Neuronal stem cell (in vitro differentiated cells): ENCODE results near the gene MAML2.

ENCODE experiments used
- DNase-seq: peaks from one replicate; pipeline ENCODE4 v3.0.0-alpha.2; 2013; ENCODE audit warnings: low spot score
- H2AFZ ChIP-seq: one replicate; pipeline ENCODE4 v1.6.1; 2013; ENCODE audit warnings: mild to moderate bottlenecking, low read length, inconsistent platforms
- H2AK5ac ChIP-seq: 2 replicates; pipeline ENCODE4 v1.6.1; 2013; ENCODE audit warnings: low read depth, mild to moderate bottlenecking, inconsistent platforms, low read length, moderate library complexity, mixed read lengths
- H2BK120ac ChIP-seq: 2 replicates; pipeline ENCODE4 v1.6.1; 2013; ENCODE audit warnings: low read depth, mild to moderate bottlenecking, inconsistent platforms, low read length, moderate library complexity, mixed read lengths
- H2BK12ac ChIP-seq: one replicate; pipeline ENCODE4 v1.6.1; 2013; ENCODE audit warnings: low read length, inconsistent platforms
- H2BK15ac ChIP-seq: 2 replicates; pipeline ENCODE4 v1.6.1; 2013; ENCODE audit warnings: mild to moderate bottlenecking, low read length, inconsistent platforms, mixed read lengths
- H2BK5ac ChIP-seq: one replicate; pipeline ENCODE4 v1.6.1; 2013; ENCODE audit warnings: inconsistent platforms, mild to moderate bottlenecking, low read length, moderate library complexity
- H3K14ac ChIP-seq: one replicate; pipeline ENCODE4 v1.6.1; 2013; ENCODE audit warnings: low read length, inconsistent platforms
- H3K18ac ChIP-seq: 2 replicates; pipeline ENCODE4 v1.6.1; 2013; ENCODE audit warnings: low read length, inconsistent platforms
- H3K23ac ChIP-seq: 2 replicates; pipeline ENCODE4 v1.6.1; 2013; ENCODE audit warnings: low read depth, mild to moderate bottlenecking, mixed read lengths, low read length, inconsistent platforms; ENCODE audit not compliant: poor library complexity
- H3K27ac ChIP-seq: replicated peaks from 3 replicates; pipeline ENCODE4 v1.5.1; 2013; ENCODE audit warnings: low read length, inconsistent platforms
- H3K27me3 ChIP-seq, 3 experiments: 2 replicates each; pipeline ENCODE4 v1.6.1; 2013; ENCODE audit warnings: low read length in 3 of 3, mild to moderate bottlenecking in 2 of 3, inconsistent platforms in 1 of 3, low read depth in 1 of 3, mixed read lengths in 1 of 3, moderate library complexity in 1 of 3; ENCODE audit not compliant: control insufficient read depth in 3 of 3, insufficient read depth in 3 of 3
- H3K36me3 ChIP-seq, 2 donors: replicated peaks in 1 of 2; 2 replicates each; pipeline ENCODE4 v1.6.1; 2013; ENCODE audit warnings: low read length in 2 of 2; ENCODE audit not compliant: control insufficient read depth in 2 of 2, insufficient read depth in 2 of 2
- H3K4ac ChIP-seq: 2 replicates; pipeline ENCODE4 v1.6.1; 2013; ENCODE audit warnings: inconsistent platforms, mild to moderate bottlenecking, low read length, moderate library complexity
- H3K4me1 ChIP-seq, 2 donors: 1 replicate in 1 of 2; 2 replicates in 1 of 2; pipeline ENCODE4 v1.6.1; 2013; ENCODE audit warnings: low read length in 2 of 2, low read depth in 1 of 2; ENCODE audit not compliant: control insufficient read depth in 2 of 2, insufficient read depth in 1 of 2
- H3K4me2 ChIP-seq: one replicate; pipeline ENCODE4 v1.6.1; 2013; ENCODE audit warnings: mild to moderate bottlenecking, low read length, inconsistent platforms; ENCODE audit not compliant: insufficient read depth, poor library complexity, severe bottlenecking
- H3K4me3 ChIP-seq, 2 donors: 2 replicates each; pipeline ENCODE4 v1.5.1; 2013; ENCODE audit warnings: low read length in 2 of 2, mild to moderate bottlenecking in 2 of 2, inconsistent platforms in 1 of 2, moderate library complexity in 1 of 2
- H3K79me1 ChIP-seq: one replicate; pipeline ENCODE4 v1.6.1; 2013; ENCODE audit warnings: low read depth, mild to moderate bottlenecking, inconsistent platforms, low read length, moderate library complexity
- H3K9ac ChIP-seq: one replicate; pipeline ENCODE4 v1.6.1; 2013; ENCODE audit warnings: mild to moderate bottlenecking, low read depth, low read length, inconsistent platforms; ENCODE audit not compliant: poor library complexity
- H3K9me3 ChIP-seq, 2 donors: replicated peaks in 1 of 2; 2 replicates each; pipeline versions ENCODE3 to v1.6.1; 2013; ENCODE audit warnings: low read length in 2 of 2, mild to moderate bottlenecking in 2 of 2, inconsistent platforms in 1 of 2, low read depth in 1 of 2, mixed read lengths in 1 of 2, moderate library complexity in 1 of 2; ENCODE audit not compliant: control insufficient read depth in 2 of 2, insufficient read depth in 1 of 2
- H4K8ac ChIP-seq: one replicate; pipeline ENCODE4 v1.6.1; 2013; ENCODE audit warnings: low read depth, mild to moderate bottlenecking, inconsistent platforms, low read length, moderate library complexity
- H4K91ac ChIP-seq: one replicate; pipeline ENCODE4 v1.6.1; 2013; ENCODE audit warnings: low read length, low read depth, mild to moderate bottlenecking, inconsistent platforms; ENCODE audit not compliant: poor library complexity
- WGBS, 2 donors: extraction: QIAGEN DNeasy Blood & Tissue Kit; methylation state at CpG; one replicate each; pipeline ENCODE4 v1.1.7; 2013; ENCODE audit warnings: missing lambda C conversion rate in 2 of 2, mixed read lengths in 1 of 2; ENCODE audit not compliant: insufficient read length in 2 of 2, insufficient replicate concordance in 1 of 2; ENCODE audit errors: extremely low coverage in 2 of 2; 5-methylcytosine and 5-hydroxymethylcytosine counted together

The MAML2 gene

DNA sequence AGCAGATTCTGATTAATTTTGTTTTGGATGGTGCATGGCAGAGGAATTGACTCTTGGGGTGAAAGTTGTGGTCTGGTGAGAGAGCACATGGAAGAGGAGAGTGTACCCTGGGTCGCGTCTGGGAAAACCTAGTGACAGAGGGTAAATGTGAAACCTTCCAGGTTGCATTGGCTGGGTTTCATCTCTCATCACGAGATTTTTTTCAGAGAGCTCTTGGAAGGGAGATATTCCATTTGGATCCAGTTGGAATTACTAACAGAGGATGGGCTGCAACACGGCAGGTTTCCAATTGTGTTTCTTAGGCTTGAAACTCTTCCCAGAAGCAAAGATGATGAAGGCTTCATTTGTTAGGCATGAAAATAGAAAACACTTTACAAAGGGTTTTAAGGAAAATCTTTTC is 309.4 kb downstream of the MAML2 start:
- no peak overlapping the region for H2AFZ ChIP-seq
- H3K4me3 ChIP-seq: no peak overlapping the region
- peaks cover 0 to 20% of the 10 kb centered on the region in 2 donors for H3K4me1 ChIP-seq
- H4K8ac ChIP-seq: no peak overlapping the region
- H2BK120ac ChIP-seq: no peak overlapping the region
- H3K36me3 ChIP-seq: no peaks in the 10 kb centered on the region
- H3K27ac ChIP-seq: no peak overlapping the region
- DNase-seq: no peak
- no peak overlapping the region for H3K18ac ChIP-seq
- no peak overlapping the region for H3K4me2 ChIP-seq
- no CpG with 5 or more reads among the region's 4 CpGs for WGBS, 2 donors
- no peak overlapping the region for H3K4ac ChIP-seq
- no peak overlapping the region for H2BK12ac ChIP-seq
- H3K27me3 ChIP-seq: no peaks in the 10 kb centered on the region
- no peak overlapping the region for H3K9ac ChIP-seq
- no peak overlapping the region for H2BK15ac ChIP-seq
- no peak overlapping the region for H3K23ac ChIP-seq
- H3K9me3 ChIP-seq: no peaks in the 10 kb centered on the region
- no peak overlapping the region for H4K91ac ChIP-seq
- H3K14ac ChIP-seq: no peak overlapping the region
- no peaks in the 10 kb centered on the region for H3K79me1 ChIP-seq
- no peak overlapping the region for H2BK5ac ChIP-seq
- H2AK5ac ChIP-seq: no peak overlapping the region

DNA sequence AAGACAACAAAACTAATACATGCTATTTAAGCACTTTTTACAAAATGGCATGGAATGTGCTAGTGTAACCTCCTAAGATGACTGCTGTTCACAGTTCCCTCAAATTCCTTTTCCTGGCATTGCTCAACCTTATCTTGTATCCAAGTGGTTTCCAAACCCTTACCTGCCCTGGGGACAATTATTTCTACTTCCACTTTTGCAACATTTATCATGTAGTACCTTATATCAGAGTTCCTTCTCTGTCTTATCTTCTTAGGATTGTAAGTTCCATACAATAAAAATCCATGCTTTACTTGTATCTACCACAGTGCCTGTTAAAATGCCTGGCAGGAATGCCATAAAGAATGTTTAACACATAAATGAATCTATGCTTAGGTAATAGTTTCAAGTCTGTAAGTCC is 309.9 kb downstream of the MAML2 start:
- H2BK15ac ChIP-seq: no peak overlapping the region

DNA sequence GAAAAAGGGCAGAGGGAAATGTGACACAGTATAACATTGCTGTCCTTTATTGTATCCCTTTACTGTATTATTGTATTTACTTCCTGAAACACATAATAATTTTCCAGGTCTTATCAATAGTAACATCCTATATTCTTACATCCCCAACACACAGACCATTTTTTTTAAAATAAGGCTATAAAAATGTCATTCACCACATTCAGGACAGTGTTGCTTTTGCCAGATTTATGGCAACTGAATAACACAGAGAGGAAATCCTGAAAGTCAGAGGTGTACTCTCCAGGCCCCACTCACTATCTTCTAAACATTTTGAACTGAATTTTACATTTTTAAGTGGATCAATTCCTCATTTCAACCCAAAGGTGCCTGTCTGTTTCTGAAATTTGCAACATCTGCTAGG is 314.2 kb downstream of the MAML2 start:
- Histone ChIP-seq H3K4me3 (no peak overlapping the region), H2BK12ac (no peak overlapping the region), H4K91ac (no peak overlapping the region), H2AK5ac (no peak overlapping the region), H3K4me2 (no peak overlapping the region), H3K23ac (no peak overlapping the region), H2BK15ac (no peak overlapping the region), H3K79me1 (no peaks in the 10 kb centered on the region), H2BK5ac (no peak overlapping the region), H3K9me3 (no peaks in the 10 kb centered on the region), H3K4ac (no peak overlapping the region), H2AFZ (no peak overlapping the region), H3K4me1 (no peaks in the 10 kb centered on the region), H3K14ac (no peak overlapping the region), H4K8ac (no peak overlapping the region), H3K9ac (no peak overlapping the region), H2BK120ac (no peak overlapping the region), H3K27me3 (no peaks in the 10 kb centered on the region), H3K36me3 (no peaks in the 10 kb centered on the region), H3K18ac (no peak overlapping the region), H3K27ac (no peak overlapping the region)
- no peak for DNase-seq

More for the DNA sequence above, 309.9 kb downstream of the MAML2 start:
- Histone ChIP-seq H3K4me1 (peaks cover 0 to 20% of the 10 kb centered on the region in 2 donors), H3K36me3 (no peaks in the 10 kb centered on the region), H3K23ac (no peak overlapping the region), H3K14ac (no peak overlapping the region), H2AFZ (no peak overlapping the region), H2AK5ac (no peak overlapping the region), H3K27me3 (no peaks in the 10 kb centered on the region), H4K91ac (no peak overlapping the region), H2BK12ac (no peak overlapping the region), H3K4ac (no peak overlapping the region), H3K9me3 (no peaks in the 10 kb centered on the region), H3K27ac (no peak overlapping the region), H3K79me1 (no peaks in the 10 kb centered on the region), H3K18ac (no peak overlapping the region), H2BK5ac (no peak overlapping the region), H4K8ac (no peak overlapping the region), H2BK120ac (no peak overlapping the region), H3K4me2 (no peak overlapping the region), H3K4me3 (no peak overlapping the region), H3K9ac (no peak overlapping the region)
- DNase-seq: no peak

DNA sequence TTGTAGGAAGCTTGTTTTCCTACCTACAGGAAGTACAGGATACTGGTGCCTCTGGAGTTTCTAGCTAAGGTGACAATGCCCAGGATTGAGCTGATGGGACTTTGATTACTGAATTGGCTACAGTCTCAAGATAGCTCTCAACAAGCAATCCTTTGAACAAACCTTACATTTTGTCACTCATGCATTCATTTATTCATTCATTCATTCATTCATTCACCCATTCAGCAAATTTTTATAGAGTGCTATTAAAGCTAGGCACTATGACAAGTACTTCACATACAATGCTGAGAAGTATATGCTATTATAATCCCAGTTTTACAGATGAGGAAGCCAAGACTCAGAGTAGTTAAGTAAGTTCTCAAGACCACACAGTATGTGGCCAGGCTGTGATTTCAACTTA is 316.0 kb downstream of the MAML2 start:
- no peaks in the 10 kb centered on the region for H3K79me1 ChIP-seq
- no peak overlapping the region for H2BK120ac ChIP-seq
- no peak overlapping the region for H4K8ac ChIP-seq
- H2AK5ac ChIP-seq: no peak overlapping the region
- no peak overlapping the region for H3K14ac ChIP-seq
- H2BK5ac ChIP-seq: no peak overlapping the region
- H2BK12ac ChIP-seq: no peak overlapping the region
- H2BK15ac ChIP-seq: no peak overlapping the region
- no peak overlapping the region for H3K18ac ChIP-seq
- no peak overlapping the region for H3K4me3 ChIP-seq
- peaks cover 0 to 2% of the 10 kb centered on the region in 2 donors for H3K4me1 ChIP-seq
- no peak overlapping the region for H2AFZ ChIP-seq
- H3K9me3 ChIP-seq: no peaks in the 10 kb centered on the region
- DNase-seq: no peak
- no peaks in the 10 kb centered on the region for H3K27me3 ChIP-seq
- no peak overlapping the region for H3K4ac ChIP-seq
- H3K27ac ChIP-seq: no peak overlapping the region
- H3K23ac ChIP-seq: no peak overlapping the region
- H3K9ac ChIP-seq: no peak overlapping the region
- no peak overlapping the region for H3K4me2 ChIP-seq
- H3K36me3 ChIP-seq: no peaks in the 10 kb centered on the region
- no peak overlapping the region for H4K91ac ChIP-seq
